ENCODE data around the gene IGFBP7. TPM values are rescaled to one million over a fixed set of nuclear protein-coding genes. Genes with fewer than 3 reads are reported as not detected.

IGFBP7 gene
- total and polyA plus RNA-seq, 4 donors: 67.9 to 351 (median 127) TPM

DNA sequence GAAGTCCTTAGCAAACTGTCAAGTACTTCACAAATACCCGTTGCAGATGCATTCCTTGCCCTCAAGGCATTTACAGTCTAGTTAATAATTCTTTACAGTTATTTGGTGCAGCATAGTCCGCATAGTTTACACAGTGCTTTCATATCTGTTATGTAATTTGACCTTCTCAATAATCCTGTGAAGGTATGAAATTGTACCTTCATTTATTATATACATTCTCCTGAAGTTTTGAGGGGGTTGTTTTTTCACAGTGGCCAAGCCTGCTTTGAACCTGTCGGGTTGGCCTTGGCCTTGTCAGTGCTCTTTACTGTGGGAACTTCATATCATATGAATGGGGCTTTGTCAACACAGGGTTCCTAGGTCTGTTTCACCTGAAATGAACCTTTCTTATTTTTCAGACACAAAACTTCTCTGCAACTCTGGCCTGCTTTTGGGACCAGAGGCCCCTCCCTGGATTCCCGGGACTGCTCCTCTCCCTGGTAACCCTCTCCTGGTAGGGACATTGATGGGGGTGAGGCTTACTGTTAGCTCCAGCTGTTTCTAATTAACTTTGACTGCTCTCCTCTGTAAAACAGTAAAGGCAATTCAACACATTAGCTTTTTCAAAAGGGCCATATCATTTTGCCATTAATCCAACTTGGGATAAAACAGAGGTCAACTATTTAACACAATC, 9.1 kb downstream of the IGFBP7 start:
- H3K27ac ChIP-seq (ENCODE audit: low read depth, low read length): peak overlapping the region; percentile 73
- DNase-seq (ENCODE audit: low read depth in 4 of 6, low spot score in 6 of 6): no peak
- 57% methylated on average over 1 of the region's 4 CpGs for whole genome bisulfite sequencing (ENCODE audit: insufficient coverage)
- H3K36me3 ChIP-seq (ENCODE audit: control insufficient read depth, insufficient read depth, low read length): no peaks in the 10 kb centered on the region
- H3K27me3 ChIP-seq (ENCODE audit: control insufficient read depth, insufficient read depth, low read length): no peaks in the 10 kb centered on the region
- no peaks in the 10 kb centered on the region for H3K9me3 ChIP-seq (ENCODE audit: control insufficient read depth, insufficient read depth, low read length)
- H3K4me3 ChIP-seq (ENCODE audit: low read depth, low read length): no peak overlapping the region
- H3K4me1 ChIP-seq (ENCODE audit: control insufficient read depth, insufficient read depth, low read length): peaks cover 13% of the 10 kb centered on the region

- Histone ChIP-seq H3K9me3 (ENCODE audit: control insufficient read depth, insufficient read depth, low read length) (no peaks in the 10 kb centered on the region), H3K36me3 (ENCODE audit: control insufficient read depth, insufficient read depth, low read length) (no peaks in the 10 kb centered on the region), H3K27ac (ENCODE audit: low read depth, low read length) (peak overlapping the region; percentile 69), H3K4me1 (ENCODE audit: control insufficient read depth, insufficient read depth, low read length) (peaks cover 13% of the 10 kb centered on the region), H3K27me3 (ENCODE audit: control insufficient read depth, insufficient read depth, low read length) (no peaks in the 10 kb centered on the region), H3K4me3 (ENCODE audit: low read depth, low read length) (no peak overlapping the region)
- WGBS (ENCODE audit: insufficient coverage): 92% methylated on average over 2 of the region's 2 CpGs
- DNase-seq (ENCODE audit: low read depth in 4 of 6, low spot score in 6 of 6): no peak
Measured at GRCh38 chr4:57099363-57099762, 10.8 kb downstream of the IGFBP7 start.

DNA sequence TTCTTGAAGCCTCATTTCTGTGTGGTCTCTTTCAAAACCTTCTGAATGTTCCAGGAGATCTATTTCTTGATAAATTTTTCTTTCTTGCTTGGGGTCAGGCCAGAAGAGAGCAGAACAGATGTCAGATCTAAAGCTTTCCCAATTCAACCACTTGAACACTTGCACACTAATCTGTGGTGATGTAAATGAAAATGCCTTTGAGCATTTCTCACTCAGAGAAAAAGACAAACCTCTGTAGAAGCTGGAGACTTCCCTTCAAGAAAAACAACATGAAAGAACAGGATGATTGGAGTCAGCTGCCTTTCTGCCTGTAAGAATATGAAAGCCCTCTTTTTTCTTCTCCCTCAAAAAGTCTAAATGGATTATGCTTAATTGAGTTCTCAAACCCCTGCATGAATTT, 11.2 kb downstream of the IGFBP7 start:
- no peak overlapping the region for H3K4me3 ChIP-seq (ENCODE audit: low read depth, low read length)
- H3K4me1 ChIP-seq (ENCODE audit: control insufficient read depth, insufficient read depth, low read length): peaks cover 13% of the 10 kb centered on the region
- DNase-seq (ENCODE audit: low read depth in 4 of 6, low spot score in 6 of 6): peak in 1 of 6 donors; percentile 29

GRCh38 chr4:57098415-57098814, 11.8 kb downstream of the IGFBP7 start:
- DNase-seq (ENCODE audit: low read depth in 4 of 6, low spot score in 6 of 6): peak in 2 of 6 donors; percentile 15 to 41
- Histone ChIP-seq H3K36me3 (ENCODE audit: control insufficient read depth, insufficient read depth, low read length) (no peaks in the 10 kb centered on the region), H3K4me3 (ENCODE audit: low read depth, low read length) (no peak overlapping the region), H3K9me3 (ENCODE audit: control insufficient read depth, insufficient read depth, low read length) (no peaks in the 10 kb centered on the region), H3K27me3 (ENCODE audit: control insufficient read depth, insufficient read depth, low read length) (no peaks in the 10 kb centered on the region), H3K4me1 (ENCODE audit: control insufficient read depth, insufficient read depth, low read length) (peaks cover 13% of the 10 kb centered on the region), H3K27ac (ENCODE audit: low read depth, low read length) (peak overlapping the region; percentile 69)
- 57% methylated on average over 4 of the region's 5 CpGs for WGBS (ENCODE audit: insufficient coverage)

More for the DNA sequence above, 11.2 kb downstream of the IGFBP7 start:
- Histone ChIP-seq H3K27ac (ENCODE audit: low read depth, low read length) (peak overlapping the region; percentile 69), H3K27me3 (ENCODE audit: control insufficient read depth, insufficient read depth, low read length) (no peaks in the 10 kb centered on the region), H3K36me3 (ENCODE audit: control insufficient read depth, insufficient read depth, low read length) (no peaks in the 10 kb centered on the region), H3K9me3 (ENCODE audit: control insufficient read depth, insufficient read depth, low read length) (no peaks in the 10 kb centered on the region)

DNA sequence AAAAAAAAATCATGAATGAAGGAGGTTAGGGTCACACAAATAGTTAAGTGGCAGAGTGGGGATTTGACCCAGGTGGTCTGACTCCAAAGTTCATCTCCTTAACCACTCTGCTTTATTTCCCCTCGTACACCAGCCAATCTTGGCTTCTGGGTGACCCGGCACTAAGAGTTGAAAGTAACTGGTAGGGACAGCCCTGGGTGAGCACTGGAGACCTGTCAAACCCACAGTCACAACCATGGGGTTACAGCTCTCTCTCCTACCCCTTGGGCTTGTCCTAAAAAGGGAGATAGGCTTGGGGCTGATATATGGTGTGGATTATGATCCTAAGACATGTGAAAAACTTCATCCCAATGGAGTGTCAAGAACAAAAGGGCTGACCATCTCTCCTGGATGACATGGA, 12.5 kb downstream of the IGFBP7 start:
- Histone ChIP-seq H3K27me3 (ENCODE audit: control insufficient read depth, insufficient read depth, low read length) (no peaks in the 10 kb centered on the region), H3K4me1 (ENCODE audit: control insufficient read depth, insufficient read depth, low read length) (peaks cover 6% of the 10 kb centered on the region), H3K27ac (ENCODE audit: low read depth, low read length) (peak overlapping the region; percentile 69), H3K36me3 (ENCODE audit: control insufficient read depth, insufficient read depth, low read length) (no peaks in the 10 kb centered on the region), H3K4me3 (ENCODE audit: low read depth, low read length) (no peak overlapping the region), H3K9me3 (ENCODE audit: control insufficient read depth, insufficient read depth, low read length) (no peaks in the 10 kb centered on the region)
- no CpG with 5 or more reads among the region's 2 CpGs for WGBS (ENCODE audit: insufficient coverage)
- DNase-seq (ENCODE audit: low read depth in 4 of 6, low spot score in 6 of 6): no peak

GRCh38 chr4:57095956-57096355, 14.2 kb downstream of the IGFBP7 start:
- WGBS (ENCODE audit: insufficient coverage): 100% methylated on average over 1 of the region's 5 CpGs
- H3K27ac ChIP-seq (ENCODE audit: low read depth, low read length): no peak overlapping the region

GRCh38 chr4:57095245-57095644, 14.9 kb downstream of the IGFBP7 start:
- Histone ChIP-seq H3K9me3 (ENCODE audit: control insufficient read depth, insufficient read depth, low read length) (no peaks in the 10 kb centered on the region), H3K36me3 (ENCODE audit: control insufficient read depth, insufficient read depth, low read length) (no peaks in the 10 kb centered on the region), H3K4me3 (ENCODE audit: low read depth, low read length) (no peak overlapping the region), H3K27me3 (ENCODE audit: control insufficient read depth, insufficient read depth, low read length) (no peaks in the 10 kb centered on the region), H3K27ac (ENCODE audit: low read depth, low read length) (no peak overlapping the region), H3K4me1 (ENCODE audit: control insufficient read depth, insufficient read depth, low read length) (peaks cover 6% of the 10 kb centered on the region)
- no peak for DNase-seq (ENCODE audit: low read depth in 4 of 6, low spot score in 6 of 6)
- WGBS (ENCODE audit: insufficient coverage): no CpG with 5 or more reads among the region's 2 CpGs

More at GRCh38 chr4:57095956-57096355, 14.2 kb downstream of the IGFBP7 start:
- H3K4me1 ChIP-seq (ENCODE audit: control insufficient read depth, insufficient read depth, low read length): peaks cover 6% of the 10 kb centered on the region
- H3K4me3 ChIP-seq (ENCODE audit: low read depth, low read length): no peak overlapping the region
- no peaks in the 10 kb centered on the region for H3K27me3 ChIP-seq (ENCODE audit: control insufficient read depth, insufficient read depth, low read length)
- no peak for DNase-seq (ENCODE audit: low read depth in 4 of 6, low spot score in 6 of 6)
- H3K9me3 ChIP-seq (ENCODE audit: control insufficient read depth, insufficient read depth, low read length): no peaks in the 10 kb centered on the region
- no peaks in the 10 kb centered on the region for H3K36me3 ChIP-seq (ENCODE audit: control insufficient read depth, insufficient read depth, low read length)

DNA sequence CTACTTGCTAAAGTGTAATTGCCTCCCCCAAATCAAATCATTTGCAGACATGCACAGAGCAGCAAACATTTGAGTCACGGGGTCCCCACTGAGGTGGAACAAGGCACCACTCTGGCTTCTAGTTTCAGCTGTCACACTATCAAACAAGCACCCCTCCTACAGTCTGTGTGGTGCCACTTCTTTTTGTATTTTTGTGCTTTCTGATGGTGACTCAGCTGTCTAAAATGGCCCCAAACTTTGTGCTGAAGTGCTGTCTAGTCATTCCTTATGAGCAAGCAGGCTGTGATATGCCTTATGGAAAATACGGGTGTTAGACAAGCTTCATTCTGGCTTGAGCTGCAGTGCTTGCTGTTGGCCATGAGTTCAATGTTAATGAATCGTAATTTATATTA, 15.4 kb downstream of the IGFBP7 start:
- no peak overlapping the region for H3K27ac ChIP-seq (ENCODE audit: low read depth, low read length)
- no peaks in the 10 kb centered on the region for H3K36me3 ChIP-seq (ENCODE audit: control insufficient read depth, insufficient read depth, low read length)
- no peaks in the 10 kb centered on the region for H3K27me3 ChIP-seq (ENCODE audit: control insufficient read depth, insufficient read depth, low read length)
- H3K4me3 ChIP-seq (ENCODE audit: low read depth, low read length): no peak overlapping the region
- 100% methylated on average over 1 of the region's 3 CpGs for WGBS (ENCODE audit: insufficient coverage)
- H3K4me1 ChIP-seq (ENCODE audit: control insufficient read depth, insufficient read depth, low read length): peaks cover 6% of the 10 kb centered on the region
- DNase-seq (ENCODE audit: low read depth in 4 of 6, low spot score in 6 of 6): no peak
- H3K9me3 ChIP-seq (ENCODE audit: control insufficient read depth, insufficient read depth, low read length): no peaks in the 10 kb centered on the region

DNA sequence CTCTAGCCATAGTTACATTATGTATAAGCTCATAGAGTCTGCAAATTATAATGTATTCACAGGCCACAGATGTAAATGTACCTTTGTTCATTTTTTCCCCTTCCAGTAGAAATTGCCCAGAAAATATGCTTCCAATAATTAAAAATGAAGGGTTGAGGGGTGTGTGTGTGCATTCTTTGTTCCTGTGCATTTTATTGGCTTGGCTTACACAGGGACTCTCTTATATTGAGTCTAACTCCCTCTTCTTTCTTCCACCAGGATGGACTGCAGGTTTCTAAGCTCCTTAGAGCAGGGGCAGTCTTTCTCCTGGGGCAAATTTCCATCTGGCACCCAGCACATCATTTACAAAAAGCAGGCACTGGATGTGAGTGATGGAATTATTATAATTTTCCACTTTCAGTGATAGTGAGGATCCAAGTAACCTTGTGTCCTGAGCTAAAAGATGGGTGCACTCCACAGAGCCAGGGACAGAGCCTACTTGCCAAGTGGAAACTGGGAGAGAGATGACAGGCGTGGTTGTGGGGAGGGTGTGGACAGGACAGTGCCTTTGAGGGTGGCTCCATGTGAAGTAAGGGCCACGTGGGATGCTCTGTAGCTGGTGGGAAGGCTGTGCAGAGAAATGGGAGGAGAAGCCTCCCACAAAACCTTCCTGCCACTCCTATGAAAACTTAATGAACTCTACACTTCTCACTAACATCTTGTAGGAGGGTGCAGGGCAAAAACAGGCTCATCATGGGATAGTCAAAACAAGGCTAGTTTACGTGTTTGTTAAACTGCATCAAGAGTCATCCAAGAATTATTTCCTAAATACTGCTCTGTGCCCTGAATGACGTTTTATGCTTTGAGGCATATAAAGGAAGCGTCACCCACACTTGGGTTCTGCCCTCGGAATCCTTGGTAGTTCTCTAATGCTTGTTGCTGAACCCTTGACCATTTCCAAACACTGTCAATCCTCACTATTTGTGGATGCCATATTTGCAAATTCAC, 16.0 kb downstream of the IGFBP7 start:
- no peak overlapping the region for H3K4me3 ChIP-seq (ENCODE audit: low read depth, low read length)
- H3K36me3 ChIP-seq (ENCODE audit: control insufficient read depth, insufficient read depth, low read length): no peaks in the 10 kb centered on the region
- H3K27ac ChIP-seq (ENCODE audit: low read depth, low read length): no peak overlapping the region
- no peaks in the 10 kb centered on the region for H3K9me3 ChIP-seq (ENCODE audit: control insufficient read depth, insufficient read depth, low read length)
- WGBS (ENCODE audit: insufficient coverage): 95% methylated on average over 4 of the region's 6 CpGs
- no peak for DNase-seq (ENCODE audit: low read depth in 4 of 6, low spot score in 6 of 6)
- no peaks in the 10 kb centered on the region for H3K27me3 ChIP-seq (ENCODE audit: control insufficient read depth, insufficient read depth, low read length)
- H3K4me1 ChIP-seq (ENCODE audit: control insufficient read depth, insufficient read depth, low read length): peaks cover 6% of the 10 kb centered on the region

All from spinal cord (tissue), 10 donors.